ENCODE data around the gene DDT. TPM values are rescaled to one million over a fixed set of nuclear protein-coding genes. Genes with fewer than 3 reads are reported as not detected.
"Not testable (repeated sequence)": the region's sequence is repeated elsewhere in the genome, so short reads cannot be mapped to it uniquely, and the experiment has no call there.

DDT gene
- total RNA-seq, 6 donors from 2014 or later: 113 to 190 (median 127) TPM

DNA sequence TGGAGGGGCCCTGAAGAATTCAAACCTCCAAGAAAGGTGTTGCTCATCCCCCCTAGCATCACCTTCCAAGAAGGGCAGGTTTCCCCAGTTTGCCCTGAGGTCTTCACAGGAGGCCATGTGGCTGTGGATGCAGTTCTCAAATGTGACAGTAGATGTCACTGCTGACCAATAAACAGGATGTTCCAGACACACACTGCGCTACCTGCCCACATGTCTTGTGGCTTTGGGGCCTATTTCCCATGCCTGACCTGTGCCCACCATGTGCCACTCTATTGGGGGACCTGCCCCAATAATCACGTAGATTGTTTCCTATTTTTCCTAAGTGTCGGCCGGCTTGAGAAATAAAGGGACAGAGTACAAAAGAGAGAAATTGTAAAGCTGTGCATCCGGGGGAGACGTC is 10.2 kb upstream of the DDT start:
- no peak overlapping the region for H3K27ac ChIP-seq
- H3K4me1 ChIP-seq: no peaks in the 10 kb centered on the region
- ATAC-seq (ENCODE audit: low FRiP score in 2 of 2) (peak in 1 of 2 donors; percentile 48), DNase-seq (no peak)
- no peaks in the 10 kb centered on the region for H3K9me3 ChIP-seq
- TF ChIP-seq POLR2AphosphoS5 (IDR thresholded peaks at IDR 0.05) (no peak), EP300 (IDR thresholded peaks at IDR 0.05) (no peak), POLR2A (IDR thresholded peaks at IDR 0.05) (no peak)
- TF ChIP-seq, protein P1, sequence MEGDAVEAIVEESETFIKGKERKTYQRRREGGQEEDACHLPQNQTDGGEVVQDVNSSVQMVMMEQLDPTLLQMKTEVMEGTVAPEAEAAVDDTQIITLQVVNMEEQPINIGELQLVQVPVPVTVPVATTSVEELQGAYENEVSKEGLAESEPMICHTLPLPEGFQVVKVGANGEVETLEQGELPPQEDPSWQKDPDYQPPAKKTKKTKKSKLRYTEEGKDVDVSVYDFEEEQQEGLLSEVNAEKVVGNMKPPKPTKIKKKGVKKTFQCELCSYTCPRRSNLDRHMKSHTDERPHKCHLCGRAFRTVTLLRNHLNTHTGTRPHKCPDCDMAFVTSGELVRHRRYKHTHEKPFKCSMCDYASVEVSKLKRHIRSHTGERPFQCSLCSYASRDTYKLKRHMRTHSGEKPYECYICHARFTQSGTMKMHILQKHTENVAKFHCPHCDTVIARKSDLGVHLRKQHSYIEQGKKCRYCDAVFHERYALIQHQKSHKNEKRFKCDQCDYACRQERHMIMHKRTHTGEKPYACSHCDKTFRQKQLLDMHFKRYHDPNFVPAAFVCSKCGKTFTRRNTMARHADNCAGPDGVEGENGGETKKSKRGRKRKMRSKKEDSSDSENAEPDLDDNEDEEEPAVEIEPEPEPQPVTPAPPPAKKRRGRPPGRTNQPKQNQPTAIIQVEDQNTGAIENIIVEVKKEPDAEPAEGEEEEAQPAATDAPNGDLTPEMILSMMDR (IDR thresholded peaks at IDR 0.05): peak in 3 of 6 experiments; percentile 38 to 61 (median 54)
- 47 to 61% methylated on average over 3 to 6 of the region's 6 CpGs for WGBS, 2 donors
- H3K4me3 ChIP-seq: no peak overlapping the region
- no peaks in the 10 kb centered on the region for H3K27me3 ChIP-seq
- no peaks in the 10 kb centered on the region for H3K36me3 ChIP-seq

DNA sequence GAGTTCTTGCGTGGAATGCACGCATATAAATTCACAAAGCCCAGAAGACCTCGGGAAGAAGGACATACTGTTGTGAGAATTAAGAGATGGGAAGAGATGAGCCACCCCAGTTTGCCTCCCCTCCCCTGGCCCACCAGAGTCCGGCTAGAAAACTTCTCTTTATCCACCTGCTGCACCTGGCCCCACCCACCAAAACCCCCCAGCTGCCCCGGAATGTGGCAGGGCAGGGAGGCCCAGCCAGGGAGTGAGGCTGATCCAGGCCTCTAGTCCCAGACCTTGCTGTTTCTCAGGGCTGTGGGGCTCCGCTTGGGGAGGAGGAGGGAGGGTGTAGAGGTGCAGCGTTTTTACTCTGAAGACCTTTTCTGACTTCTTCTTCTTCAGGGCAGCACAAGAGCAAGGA is 6.3 kb upstream of the DDT start:
- not testable (repeated sequence) for H3K27me3 ChIP-seq; H3K9me3 ChIP-seq; H3K4me1 ChIP-seq; H3K36me3 ChIP-seq; H3K4me3 ChIP-seq; ATAC-seq (ENCODE audit: low FRiP score in 2 of 2); DNase-seq; H3K27ac ChIP-seq
- WGBS, 2 donors: 40% methylated on average over 5 of the region's 7 CpGs; no CpG with 5 or more reads in 1 of the 2 donors

DNA sequence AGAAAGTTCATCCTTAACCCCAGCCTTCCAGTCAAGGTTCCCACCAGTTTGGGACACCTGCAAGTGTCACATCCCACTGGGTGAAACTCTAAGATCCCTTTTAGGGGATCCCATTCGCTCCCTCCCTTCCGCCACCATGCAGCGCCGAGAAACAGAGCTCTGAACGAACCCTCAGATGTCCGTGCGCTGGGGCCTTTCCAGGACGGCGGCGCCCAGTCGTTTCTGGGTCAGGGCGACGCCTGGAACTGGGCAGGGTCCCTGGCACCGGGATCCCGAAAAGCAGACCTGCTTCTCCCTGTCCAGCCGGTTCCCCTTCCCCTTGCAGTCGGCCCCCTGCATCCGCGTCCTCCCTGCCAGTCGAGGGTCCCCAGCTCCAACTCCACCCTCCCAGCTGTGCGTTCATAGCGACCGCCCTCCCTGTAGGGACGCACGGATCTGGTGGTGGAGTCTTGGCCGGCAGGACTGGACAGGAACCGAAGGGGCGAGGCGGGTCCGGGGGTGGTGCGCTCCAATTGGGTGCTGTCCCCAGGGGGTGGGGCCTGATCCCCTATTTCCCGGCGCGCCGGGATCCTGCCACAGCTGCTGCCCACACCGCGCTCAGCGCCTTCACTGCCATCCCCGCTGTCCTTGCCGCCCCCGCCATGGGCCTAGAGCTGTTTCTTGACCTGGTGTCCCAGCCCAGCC is 5.5 kb upstream of the DDT start, which contains the start of gene GSTT2:
Gene GSTT2 (plus strand): TSS at position 578 of the 684 bp plus-strand sequence.
- H3K27ac ChIP-seq, H3K9me3 ChIP-seq, DNase-seq, H3K4me1 ChIP-seq, H3K36me3 ChIP-seq, H3K4me3 ChIP-seq, H3K27me3 ChIP-seq: not testable (repeated sequence)
- no CpG with 5 or more reads among the region's 41 CpGs for WGBS, 2 donors
- ATAC-seq (ENCODE audit: low FRiP score in 2 of 2): peak; percentile 93 to 96

DNA sequence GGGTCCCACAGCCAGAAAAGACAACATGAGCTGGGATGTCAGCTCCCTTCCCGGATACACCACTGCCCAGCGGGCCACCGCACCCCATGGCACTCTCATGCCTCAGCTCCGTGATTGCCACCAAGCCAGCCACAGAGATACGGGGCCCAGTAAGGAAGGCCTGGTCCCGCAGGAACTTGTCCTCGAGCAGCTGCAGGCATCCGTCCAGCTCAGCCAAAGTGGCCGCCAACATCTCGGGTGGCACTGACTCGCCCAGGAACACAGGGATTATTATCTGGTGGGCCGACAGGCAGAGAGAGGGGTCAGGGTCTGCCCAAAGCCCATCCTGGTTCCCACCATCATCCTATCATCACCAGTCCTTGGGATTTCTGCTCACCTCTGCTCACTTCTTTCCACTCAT is 3.1 kb upstream of the DDT start:
- not testable (repeated sequence) for H3K36me3 ChIP-seq, H3K27me3 ChIP-seq

DNA sequence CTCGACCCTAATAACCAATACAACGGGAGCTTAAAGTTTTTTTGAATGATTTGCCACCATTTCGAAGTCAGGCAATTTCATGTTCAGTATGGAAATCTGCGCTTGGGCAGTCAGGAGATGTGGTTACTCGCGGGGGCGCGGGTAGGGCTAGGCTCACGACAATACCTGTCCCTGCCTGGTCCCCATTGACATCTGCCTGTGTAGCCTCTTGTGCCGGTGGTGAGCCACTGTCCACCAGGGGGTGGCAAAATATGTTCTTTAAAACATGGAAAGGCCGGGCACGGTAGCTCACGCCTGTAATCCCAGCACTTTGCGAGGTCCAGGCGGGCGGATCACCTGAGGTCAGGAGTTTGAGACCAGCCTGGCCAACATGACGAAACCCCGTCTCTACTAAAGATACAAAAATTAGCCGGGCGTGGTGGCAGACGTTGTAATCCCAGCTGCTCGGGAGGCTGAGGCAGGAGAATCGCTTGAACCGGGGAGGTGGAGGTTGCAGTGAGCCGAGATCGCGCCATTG is 653 bp upstream of the DDT start:
- peaks cover 3 to 20% (median 13%) of the 10 kb centered on the region in 4 donors for H3K36me3 ChIP-seq
- H3K9me3 ChIP-seq, H3K4me3 ChIP-seq, H3K27me3 ChIP-seq, H3K4me1 ChIP-seq, H3K27ac ChIP-seq, DNase-seq: not testable (repeated sequence)
- ATAC-seq (ENCODE audit: low FRiP score in 2 of 2): peak; percentile 28 to 52
- WGBS, 2 donors: no CpG with 5 or more reads among the region's 27 CpGs

More for the DNA sequence above, 3.1 kb upstream of the DDT start:
- H3K27ac ChIP-seq; ATAC-seq (ENCODE audit: low FRiP score in 2 of 2); H3K9me3 ChIP-seq; H3K4me1 ChIP-seq; H3K4me3 ChIP-seq: not testable (repeated sequence)
- peak in 1 of 2 donors; percentile 52 for DNase-seq
- no CpG with 5 or more reads among the region's 12 CpGs for WGBS, 2 donors

DNA sequence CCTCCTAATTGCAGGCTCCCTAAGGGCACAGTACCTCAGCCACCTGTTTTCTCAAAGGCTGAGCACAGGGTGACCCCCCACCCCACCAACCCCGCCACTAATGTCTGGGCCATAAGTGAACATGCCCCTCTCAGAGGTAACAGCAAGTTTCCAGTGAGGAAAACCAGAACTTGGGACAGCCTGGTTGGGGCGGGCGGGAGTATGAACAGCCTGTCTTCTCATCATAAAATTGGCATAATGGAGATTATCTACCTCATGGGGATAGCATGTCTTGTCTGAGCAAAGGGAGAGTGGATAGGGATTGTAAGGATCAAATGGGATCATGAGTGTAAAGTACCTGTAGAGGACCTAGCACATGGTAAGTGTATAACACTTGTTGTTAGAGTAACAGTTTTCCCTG is 2.3 kb downstream of the DDT start:
- not testable (repeated sequence) for H3K4me3 ChIP-seq, DNase-seq

DNA sequence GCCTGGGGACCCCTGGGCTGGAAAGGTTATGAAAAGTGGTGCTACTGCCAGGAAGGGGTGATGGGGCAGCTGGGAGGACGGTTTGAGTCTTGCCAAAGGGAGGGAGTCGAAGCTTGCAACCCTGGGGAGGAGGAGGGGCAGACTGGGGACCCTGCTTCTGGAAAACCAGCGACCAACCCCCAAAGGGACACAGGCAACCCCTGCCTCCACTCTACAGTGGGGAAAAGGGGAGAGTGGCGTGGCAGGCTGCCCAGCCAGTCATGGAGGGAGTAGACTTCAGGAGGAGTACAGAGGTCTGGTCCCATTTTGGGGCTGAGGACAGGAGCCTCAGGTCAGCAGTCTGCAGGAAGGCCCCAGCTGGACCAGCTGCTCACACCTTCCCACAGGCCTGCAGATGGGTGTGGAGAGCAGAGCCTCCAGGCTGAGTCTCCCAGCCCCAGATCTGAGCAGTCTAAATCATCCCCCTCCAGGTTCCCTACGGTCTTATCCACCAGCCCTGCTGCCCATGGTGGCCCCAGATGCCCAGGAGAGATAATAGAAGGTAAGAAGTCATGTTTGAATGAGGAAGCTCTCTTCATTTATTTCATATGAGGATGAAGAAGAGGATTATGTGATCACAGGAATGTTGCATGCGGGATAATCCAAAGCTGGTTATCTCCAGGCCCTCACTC is 3.3 kb downstream of the DDT start:
- TF ChIP-seq EP300 (IDR thresholded peaks at IDR 0.05) (no peak), POLR2AphosphoS5 (IDR thresholded peaks at IDR 0.05) (no peak), POLR2A (IDR thresholded peaks at IDR 0.05) (no peak)
- TF ChIP-seq, protein P1 (IDR thresholded peaks at IDR 0.05): no peak
- Histone ChIP-seq H3K9me3 (no peaks in the 10 kb centered on the region), H3K4me1 (peaks cover 0 to 17% (median 3%) of the 10 kb centered on the region in 4 donors), H3K36me3 (peaks cover 3 to 28% (median 17%) of the 10 kb centered on the region in 4 donors), H3K27me3 (no peaks in the 10 kb centered on the region), H3K4me3 (no peak overlapping the region), H3K27ac (no peak overlapping the region)
- ATAC-seq (ENCODE audit: low FRiP score in 2 of 2) (no peak), DNase-seq (no peak)
- WGBS, 2 donors: 82 to 86% methylated on average over 6 of the region's 6 CpGs

More for the DNA sequence above, 2.3 kb downstream of the DDT start:
- WGBS, 2 donors: 96 to 100% methylated on average over 3 of the region's 3 CpGs
- H3K27ac ChIP-seq; H3K27me3 ChIP-seq; H3K9me3 ChIP-seq; ATAC-seq (ENCODE audit: low FRiP score in 2 of 2): not testable (repeated sequence)
- Histone ChIP-seq H3K36me3 (peaks cover 3 to 28% (median 17%) of the 10 kb centered on the region in 4 donors), H3K4me1 (peaks cover 0 to 17% (median 3%) of the 10 kb centered on the region in 4 donors)
